A673 (cell line): ENCODE measurements around the gene NTNG2.

Experiments used
- CTCF ChIP-seq: fragments of 300-800, 200-600 bp; sonication (generic); conservative IDR thresholded peaks from 2 replicates; pipeline ENCODE4 v1.5.1; 2017; ENCODE audit warnings: low read depth, mild to moderate bottlenecking, antibody characterized with exemption, low read length, moderate library complexity, mixed read lengths
- EZH2 ChIP-seq: fragments of 200-600 bp; sonication (generic); IDR thresholded peaks from 2 replicates; pipeline ENCODE4 v1.6.1; 2017; ENCODE audit warnings: borderline replicate concordance, low read depth, mild to moderate bottlenecking, mixed read lengths, antibody characterized with exemption, low read length; ENCODE audit not compliant: poor library complexity, severe bottlenecking

DNA sequence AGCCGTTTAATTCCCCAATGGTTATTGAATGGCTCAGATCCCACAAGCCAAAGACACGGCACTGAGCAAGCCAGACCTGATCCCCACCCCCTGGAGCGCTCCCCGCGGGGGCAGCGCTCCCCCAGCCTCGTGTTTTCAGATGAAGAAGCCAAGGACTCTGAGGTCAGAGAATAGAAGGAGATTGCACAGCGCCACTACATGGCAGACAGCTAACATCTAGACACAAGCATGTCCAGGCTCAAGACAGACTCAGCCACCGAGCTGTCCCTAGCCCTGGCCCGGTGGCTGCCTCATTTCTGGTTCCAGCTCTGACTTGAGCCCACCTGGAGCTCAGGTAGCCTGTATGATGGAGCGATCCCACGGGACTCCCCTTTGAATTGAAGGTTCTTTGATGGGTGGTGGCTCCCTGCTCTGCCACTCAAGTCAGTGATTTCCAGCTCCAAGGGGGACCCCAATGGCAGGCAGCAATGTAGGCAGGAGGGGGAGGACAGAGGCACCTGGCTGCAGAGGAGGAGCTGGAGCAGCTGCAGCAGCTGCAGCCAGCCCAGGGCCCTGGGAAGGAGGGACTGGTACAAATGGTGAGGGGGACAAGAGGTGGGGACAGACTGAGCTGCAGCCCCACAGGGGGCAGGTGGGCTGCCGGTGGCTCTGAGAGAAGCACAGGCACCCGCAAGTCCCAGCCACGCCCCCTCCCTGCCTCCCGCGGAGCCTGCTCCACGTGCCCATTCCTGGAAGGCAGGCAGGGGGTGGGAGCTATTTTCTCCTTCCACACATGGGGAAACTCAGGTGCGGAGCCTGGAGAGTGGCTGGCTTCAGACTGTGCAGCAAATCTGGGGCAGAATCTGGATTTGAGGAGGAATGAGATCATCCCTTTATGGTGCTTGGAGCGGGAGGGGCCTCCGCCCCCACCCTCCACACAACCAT lies 40.2 kb downstream of the NTNG2 start:
- peak; percentile 46; the same call in 1 of the 2 replicates for TF ChIP-seq CTCF
- no peak for TF ChIP-seq EZH2
